ENCODE measurements around the gene SRGAP2C.
"Not testable (repeated sequence)": the region's sequence is repeated elsewhere in the genome, so short reads cannot be mapped to it uniquely, and the experiment has no call there.

- not testable (repeated sequence) for TF ChIP-seq CTCF, POLR2A (IDR thresholded peaks at IDR 0.05)
These were observed 98.9 kb downstream of the SRGAP2C start for GRCh38 chr1:121283587-121284180.
